Mesenteric fat pad (tissue), 1 donor: ENCODE data around the gene ADH5. TPM values are rescaled to one million over a fixed set of nuclear protein-coding genes. Genes with fewer than 3 reads are reported as not detected.
"Not testable (repeated sequence)": the region's sequence is repeated elsewhere in the genome, so short reads cannot be mapped to it uniquely, and the experiment has no call there.

Source experiments
- DNase-seq: peaks from one replicate; pipeline ENCODE4 v3.0.0-alpha.2; 2020; ENCODE audit warnings: low spot score
- total RNA-seq: library from RNA; stranded (reverse); fragmentation: NEBNext Ultra II Directional; extraction: Animal tissue kit (Norgen Biotek cat#: 25700); gene quantifications from one replicate; pipeline ENCODE4 v1.2.1, GENCODE V29; 2021
- donor health status: DM: yes; HTN: yes; CAD: no.

The ADH5 gene
- total RNA-seq, 1 donor from 2014 or later: 296 TPM

- no peak for DNase-seq
Measured at GRCh38 chr4:99033956-99034355, 54.6 kb downstream of the ADH5 start.

- no peak for DNase-seq
Measured at GRCh38 chr4:99029852-99030251, 58.7 kb downstream of the ADH5 start.

- no peak for DNase-seq
Measured at GRCh38 chr4:99029018-99029735, 59.4 kb downstream of the ADH5 start.

- DNase-seq: no peak
Measured at GRCh38 chr4:99028187-99028586, 60.4 kb downstream of the ADH5 start.

GRCh38 chr4:99027304-99027703, 61.3 kb downstream of the ADH5 start:
- DNase-seq: no peak

- DNase-seq: no peak
Measured at GRCh38 chr4:99025506-99025905, 63.1 kb downstream of the ADH5 start.

GRCh38 chr4:99024481-99025275, 63.9 kb downstream of the ADH5 start:
- DNase-seq: no peak

GRCh38 chr4:99023800-99024251, 64.8 kb downstream of the ADH5 start:
- not testable (repeated sequence) for DNase-seq

- no peak for DNase-seq
Measured at GRCh38 chr4:99022566-99022965, 66.0 kb downstream of the ADH5 start.

GRCh38 chr4:99021386-99021785, 67.2 kb downstream of the ADH5 start:
- DNase-seq: no peak

Other genes with a start within 250 kb of the ADH5 start
- 78.9 TPM for gene EIF4E, start 159.7 kb downstream of the ADH5 start, total RNA-seq
- 21.3 TPM for gene METAP1, start 93.1 kb downstream of the ADH5 start, total RNA-seq
- gene ADH4, start 55.5 kb upstream of the ADH5 start, total RNA-seq: 4.8 TPM
- not detected for gene ADH6, start 130.5 kb upstream of the ADH5 start, total RNA-seq
- 11.8 TPM for gene ADH1A, start 202.2 kb upstream of the ADH5 start, total RNA-seq
- gene ADH1B, start 232.6 kb upstream of the ADH5 start, total RNA-seq: 2,315 TPM